ENCODE data around the gene IL1RAPL1.

IL1RAPL1 gene

DNA sequence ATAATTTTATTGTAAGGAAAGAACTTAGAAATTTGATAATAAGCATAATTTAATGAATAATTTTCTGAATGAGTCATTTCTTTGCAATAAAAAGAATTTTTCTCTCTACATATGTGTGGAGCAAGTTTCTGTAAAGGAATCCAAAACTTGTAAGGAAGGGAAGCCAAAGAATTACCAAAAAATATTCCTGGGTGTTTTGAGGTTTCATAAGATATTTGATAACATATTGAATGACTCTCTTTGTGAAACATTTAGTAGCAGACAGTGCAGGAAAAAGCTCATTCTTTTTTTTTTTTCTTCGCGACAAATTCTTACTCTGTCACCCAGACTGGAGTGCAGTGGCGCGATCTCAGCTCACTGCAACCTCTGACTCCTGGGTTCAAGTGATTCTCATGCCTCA, 1159.1 kb downstream of the IL1RAPL1 start:
- peak; percentile 4 for DNase-seq (ENCODE audit: low read depth, low spot score)

DNA sequence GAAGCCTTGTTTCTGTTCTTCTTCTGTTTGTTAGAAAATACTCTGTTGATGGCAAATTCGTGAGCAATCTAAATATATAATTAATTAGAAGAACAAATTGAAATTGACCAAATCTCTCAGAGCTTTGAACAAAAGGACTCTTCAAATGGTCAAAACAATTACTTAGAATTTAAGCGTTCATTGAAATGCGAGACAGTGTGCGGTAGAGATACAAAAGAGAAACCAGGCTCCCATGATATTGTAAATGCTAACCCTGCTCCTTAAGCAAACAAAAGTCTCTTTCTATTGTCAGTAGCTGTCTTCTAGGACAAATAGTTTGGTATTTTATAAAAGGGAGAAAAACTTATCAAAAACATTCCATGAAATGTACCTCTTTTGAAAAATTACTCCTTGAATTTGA, 1174.8 kb downstream of the IL1RAPL1 start:
- peak; percentile 6 for DNase-seq (ENCODE audit: low read depth, low spot score)

DNA sequence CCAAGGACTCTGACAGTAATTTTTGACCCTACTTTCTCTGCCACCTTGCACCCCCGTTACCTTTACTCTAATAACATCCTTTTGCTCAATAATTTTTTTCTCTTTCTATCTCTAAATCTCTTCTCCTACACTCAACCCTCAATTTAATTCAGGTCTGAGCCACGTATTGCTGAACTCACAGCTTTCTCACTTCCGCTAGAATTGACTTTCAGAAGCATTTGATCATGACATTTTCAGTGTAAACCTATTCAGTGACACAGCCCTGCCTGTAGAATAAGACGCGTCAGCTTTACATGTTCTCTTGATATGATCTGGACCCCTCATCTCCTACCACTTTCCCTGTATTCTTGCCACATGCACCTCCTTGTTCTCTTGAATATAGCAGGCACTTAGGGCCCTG, 1188.6 kb downstream of the IL1RAPL1 start:
- no peak for DNase-seq (ENCODE audit: low read depth, low spot score)

DNA sequence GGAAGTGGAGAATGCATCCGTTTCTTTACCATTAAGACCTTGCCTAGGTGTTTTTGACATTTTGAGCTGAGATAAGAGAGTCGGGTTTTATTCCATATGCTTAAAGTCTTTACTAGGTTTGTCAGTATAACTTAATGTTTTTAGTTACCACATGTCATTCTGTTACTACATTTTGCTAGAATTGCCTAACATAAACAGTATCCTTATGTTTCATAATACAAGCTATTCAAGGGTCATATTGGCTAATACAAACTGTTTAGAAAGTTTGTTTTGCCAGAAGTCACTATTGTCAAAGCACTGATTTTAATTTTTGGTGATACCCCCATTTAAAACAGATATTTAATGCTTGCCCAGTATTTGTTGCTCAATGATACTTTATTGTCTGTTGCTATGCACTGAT, 1200.4 kb downstream of the IL1RAPL1 start:
- DNase-seq (ENCODE audit: low read depth, low spot score): no peak

DNA sequence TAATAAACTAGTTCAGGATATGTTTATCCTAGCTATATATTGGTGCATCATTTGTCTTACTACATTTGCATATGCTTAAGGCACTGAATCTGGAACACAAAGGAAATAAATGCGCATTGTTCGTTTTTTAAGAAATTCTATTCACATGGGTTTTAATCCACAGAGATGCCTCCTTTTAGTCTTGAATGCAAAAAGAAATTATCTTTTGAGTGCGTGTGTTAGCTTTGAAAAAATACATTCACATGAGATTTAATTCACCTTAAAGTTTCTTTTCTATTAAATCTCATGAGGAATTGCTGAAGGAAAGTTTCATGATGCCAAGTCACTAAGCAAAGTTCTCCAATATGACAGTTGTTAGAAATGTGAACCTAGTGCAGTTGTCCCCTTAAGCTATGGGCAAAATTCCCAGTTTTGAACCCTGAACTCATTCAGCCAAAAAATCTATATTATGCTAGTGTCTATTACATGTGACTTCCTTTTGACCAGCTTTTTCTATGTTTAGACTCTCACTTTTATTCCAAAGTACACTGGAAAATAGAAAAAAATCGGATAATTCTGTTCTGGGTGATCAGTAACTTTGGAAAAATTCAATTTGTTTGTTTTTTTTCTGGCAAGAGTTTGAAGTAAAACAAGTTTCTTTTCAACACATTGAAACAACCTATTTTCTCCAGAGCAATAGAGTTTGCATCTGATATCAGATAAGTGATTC, 1201.9 kb downstream of the IL1RAPL1 start:
- no peak for DNase-seq (ENCODE audit: low read depth, low spot score)

DNA sequence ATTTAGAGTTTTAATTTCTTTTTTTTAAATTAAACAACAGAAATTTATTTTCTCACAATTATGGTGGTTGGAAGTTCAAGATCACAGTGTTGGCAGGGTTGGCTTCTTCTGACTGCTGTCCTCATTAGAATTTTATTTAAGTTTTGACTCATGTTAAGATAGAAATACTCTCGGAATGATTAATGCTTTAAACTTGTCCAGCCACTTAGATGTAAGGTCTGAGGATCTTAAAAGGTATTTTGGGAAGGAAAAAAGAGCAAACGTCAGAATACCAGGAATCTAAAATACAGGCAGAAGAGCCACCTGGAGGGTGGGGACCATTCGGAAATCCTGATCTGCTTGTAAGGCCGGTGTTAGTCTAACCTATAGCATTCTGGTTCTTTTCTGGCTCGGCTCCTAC, 1205.1 kb downstream of the IL1RAPL1 start:
- DNase-seq (ENCODE audit: low read depth, low spot score): no peak

DNA sequence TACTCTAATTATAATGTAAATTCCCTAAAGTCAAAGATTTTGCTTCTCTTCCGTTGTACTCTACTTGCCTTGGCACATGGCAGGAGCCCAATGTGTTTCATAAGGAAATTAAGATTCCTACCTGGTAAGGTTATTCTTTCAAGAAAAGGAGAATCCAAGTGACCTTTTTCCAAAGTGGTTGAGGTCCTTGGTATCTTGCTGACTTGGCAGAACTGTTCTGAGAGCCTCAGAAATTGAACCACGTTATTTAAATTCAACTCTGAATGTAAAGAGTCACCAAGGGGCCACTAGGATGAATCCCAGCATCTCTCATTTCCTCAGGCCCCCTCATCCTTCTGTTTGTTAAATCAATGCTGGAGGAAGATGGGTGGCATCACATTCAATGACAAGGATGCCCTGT, 1209.9 kb downstream of the IL1RAPL1 start:
- no peak for DNase-seq (ENCODE audit: low read depth, low spot score)

DNA sequence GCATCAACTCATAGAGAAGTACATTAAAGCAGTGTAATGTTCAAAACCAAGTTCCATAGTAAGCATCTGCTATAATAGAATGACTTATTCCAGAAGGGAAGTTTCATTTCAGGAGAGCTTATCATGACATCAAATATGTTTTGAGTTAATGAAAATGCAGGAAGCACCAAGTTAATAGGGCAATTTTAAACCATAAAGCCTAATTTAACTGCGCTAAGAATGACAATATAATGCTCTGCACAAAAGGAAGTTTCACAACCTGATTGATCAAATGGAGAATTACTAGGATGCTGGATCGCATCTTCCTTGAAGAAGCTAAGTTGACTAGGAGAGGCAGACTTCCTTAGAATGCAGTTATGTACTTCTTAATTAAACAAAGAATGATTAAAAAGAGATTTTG, 1211.2 kb downstream of the IL1RAPL1 start:
- DNase-seq (ENCODE audit: low read depth, low spot score): no peak

DNA sequence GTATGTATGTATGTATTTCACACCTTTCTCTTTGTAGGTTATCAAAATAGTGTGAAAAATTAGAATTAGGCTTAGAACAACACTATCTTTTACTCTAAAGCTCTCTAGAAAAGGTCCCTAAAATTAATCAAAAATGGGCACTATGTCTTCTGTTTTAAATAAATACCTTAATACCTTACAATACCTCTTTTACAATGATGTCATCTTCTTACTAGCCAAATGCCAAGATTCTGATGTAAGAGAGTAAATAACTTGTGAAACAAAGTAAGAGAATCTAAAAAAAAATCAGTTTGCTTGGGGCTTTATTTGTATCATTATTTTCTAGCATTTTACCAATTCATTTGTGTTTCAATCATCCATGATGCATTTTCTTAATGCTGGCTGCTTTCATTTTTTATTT, 1225.9 kb downstream of the IL1RAPL1 start:
- DNase-seq (ENCODE audit: low read depth, low spot score): no peak

DNA sequence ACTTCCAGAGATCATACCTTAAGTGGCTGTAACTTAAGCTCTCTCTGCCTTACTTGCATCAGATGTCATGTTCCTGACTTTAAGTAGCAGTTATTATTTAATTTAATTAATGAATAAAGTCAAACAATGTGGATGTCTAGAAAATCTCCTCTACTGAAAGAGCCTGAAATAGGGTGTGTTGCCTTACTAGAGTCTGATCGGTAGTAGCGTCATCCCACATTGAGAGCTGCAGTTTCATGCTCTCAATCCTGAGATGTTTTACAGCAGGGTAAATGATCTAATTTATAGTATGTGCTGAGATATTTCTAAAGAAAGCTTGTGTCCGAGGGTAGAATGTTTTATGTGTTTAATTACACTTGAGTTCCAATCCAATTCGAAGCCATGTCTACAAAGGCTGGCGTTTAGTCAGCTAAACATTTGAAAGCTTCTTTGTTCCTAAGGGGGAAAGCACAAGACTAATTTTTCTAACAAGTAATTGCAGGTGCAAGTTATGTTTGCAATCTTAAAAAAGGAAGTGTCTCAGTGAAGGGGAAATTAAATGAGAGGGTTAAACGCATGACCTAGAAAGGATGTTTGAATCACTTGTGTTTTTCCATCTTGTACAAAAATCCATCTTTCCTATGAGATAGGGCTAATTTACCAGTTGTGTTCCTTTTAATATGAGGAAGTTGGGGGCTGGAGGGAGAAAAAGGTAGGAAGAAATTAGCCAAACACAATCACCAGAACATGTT, 1237.1 kb downstream of the IL1RAPL1 start:
- DNase-seq (ENCODE audit: low read depth, low spot score): no peak

DNA sequence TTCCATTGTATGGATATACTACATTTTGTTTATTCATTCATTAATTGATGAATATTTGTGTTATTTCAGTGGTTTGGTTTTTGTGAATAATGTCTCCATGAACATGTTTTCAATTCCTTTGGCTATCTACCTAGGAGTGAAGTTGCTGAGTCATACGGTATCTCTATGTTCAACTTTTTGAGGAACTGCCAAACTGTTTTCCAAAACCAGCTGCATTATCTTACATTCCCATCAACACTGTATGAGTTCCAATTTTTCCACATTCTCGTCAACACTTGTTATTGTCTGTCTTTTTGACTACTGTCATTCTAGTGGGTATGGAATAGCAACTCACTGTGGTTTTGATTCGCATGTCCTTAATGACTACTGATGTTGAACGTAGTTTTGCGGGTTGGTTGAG, 1239.5 kb downstream of the IL1RAPL1 start:
- peak; percentile 35 for DNase-seq (ENCODE audit: low read depth, low spot score)

DNA sequence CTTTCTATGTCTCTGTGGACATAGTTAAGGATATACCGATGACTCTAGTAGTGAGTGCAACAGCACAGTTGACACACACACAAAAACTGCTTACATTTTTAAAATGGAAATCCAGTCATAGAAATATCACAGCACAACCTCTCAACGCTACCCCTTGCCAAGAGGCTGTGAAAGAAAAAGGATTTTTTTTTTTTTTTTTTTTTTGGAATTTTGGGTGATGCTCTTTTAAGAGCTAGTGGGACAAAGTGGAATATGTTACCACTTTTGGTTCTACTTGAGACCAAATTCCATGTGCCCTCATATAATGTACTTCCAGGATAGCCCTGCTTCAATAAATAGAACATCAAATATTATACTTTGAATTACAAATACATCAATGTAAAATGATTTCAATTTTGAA, 1247.1 kb downstream of the IL1RAPL1 start:
- no peak for DNase-seq (ENCODE audit: low read depth, low spot score)

DNA sequence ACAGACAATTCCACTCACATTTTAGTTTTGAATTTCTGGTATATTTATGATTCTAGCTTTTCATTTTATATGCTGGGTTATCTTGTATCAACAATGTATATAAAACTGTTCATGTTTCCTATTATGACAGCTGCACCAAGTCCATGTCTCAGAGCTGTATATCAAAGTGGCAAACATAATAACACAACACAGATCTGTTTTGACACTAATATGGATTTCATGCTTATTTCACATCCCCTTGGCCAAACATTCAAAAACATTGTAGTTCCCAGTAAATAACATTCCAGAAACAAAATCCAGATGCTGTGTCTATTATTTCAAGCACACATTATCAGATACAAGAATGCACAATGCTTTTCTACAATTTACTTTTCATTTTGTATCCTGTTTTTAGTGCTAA, 1247.5 kb downstream of the IL1RAPL1 start:
- no peak for DNase-seq (ENCODE audit: low read depth, low spot score)

DNA sequence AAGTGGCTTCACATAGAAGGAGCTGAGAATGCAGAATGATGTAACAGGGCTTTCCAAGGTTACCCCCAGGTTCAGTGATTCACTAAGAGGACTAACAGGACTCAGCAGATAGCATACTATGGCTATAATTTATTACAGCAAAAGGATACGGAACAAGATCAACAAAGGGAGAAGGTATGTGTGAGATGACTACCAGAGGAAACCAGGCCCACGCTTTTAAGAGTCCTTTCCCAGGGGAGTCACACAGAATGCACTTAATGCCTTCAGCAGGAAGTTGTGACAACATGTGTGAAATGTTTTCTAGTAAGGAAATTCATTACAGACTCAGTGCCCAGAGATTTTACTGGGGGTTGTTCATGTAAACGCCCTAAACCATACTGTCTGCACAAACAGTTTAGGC, 1254.5 kb downstream of the IL1RAPL1 start:
- DNase-seq (ENCODE audit: low read depth, low spot score): peak; percentile 0

DNA sequence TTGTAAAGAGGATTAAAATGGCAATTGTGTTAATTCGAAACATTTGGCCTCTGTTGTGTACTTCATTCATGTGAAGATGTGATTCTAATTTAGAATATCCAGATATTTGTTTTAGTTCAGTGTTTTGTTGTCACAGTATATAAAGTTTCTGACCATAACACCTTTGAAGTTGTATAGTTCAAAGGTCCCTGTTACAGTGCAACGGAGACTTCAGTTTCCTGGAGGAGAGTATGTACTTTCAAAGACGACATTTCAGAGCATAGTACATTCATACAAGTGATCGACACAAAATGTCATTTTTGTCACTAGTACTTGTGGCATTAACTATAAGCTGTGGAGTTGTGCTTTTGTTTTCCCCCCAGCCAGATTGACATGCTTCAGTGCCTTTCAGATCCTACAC, 1255.3 kb downstream of the IL1RAPL1 start:
- DNase-seq (ENCODE audit: low read depth, low spot score): no peak

DNA sequence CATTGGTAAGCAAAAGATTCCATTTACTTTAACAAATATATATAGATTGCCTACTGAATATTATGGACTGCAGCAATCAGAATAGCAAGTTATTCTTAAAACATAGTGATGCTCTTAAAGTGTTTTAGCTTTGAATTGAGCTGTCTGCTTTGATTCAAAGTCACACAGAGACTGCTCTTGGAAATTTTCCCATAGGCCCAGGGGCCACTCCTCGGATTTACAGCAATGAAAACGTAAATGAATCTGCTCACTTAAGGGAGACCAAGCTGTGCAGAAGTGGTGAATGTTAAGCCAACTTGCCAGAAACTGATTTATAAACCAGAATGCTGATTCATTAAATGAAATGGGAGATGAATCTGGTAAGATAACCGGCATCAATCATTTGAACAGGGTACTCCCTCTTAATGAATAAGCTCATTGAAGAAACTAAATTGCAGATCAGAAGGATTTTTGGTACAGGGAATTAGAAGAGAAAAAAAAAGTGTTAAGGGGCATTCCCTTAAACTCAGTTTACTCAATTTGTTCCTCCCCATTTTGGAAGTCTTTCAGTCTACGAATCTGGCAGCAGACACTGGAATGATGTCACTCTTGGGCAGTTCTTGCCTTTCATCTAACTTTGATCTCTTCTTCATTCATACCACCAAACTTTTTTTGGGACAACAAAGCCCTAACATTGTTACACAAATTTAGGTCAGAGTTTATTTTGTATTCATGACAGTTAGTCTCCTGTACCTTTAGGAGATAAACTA, 1264.8 kb downstream of the IL1RAPL1 start:
- DNase-seq (ENCODE audit: low read depth, low spot score): no peak

DNA sequence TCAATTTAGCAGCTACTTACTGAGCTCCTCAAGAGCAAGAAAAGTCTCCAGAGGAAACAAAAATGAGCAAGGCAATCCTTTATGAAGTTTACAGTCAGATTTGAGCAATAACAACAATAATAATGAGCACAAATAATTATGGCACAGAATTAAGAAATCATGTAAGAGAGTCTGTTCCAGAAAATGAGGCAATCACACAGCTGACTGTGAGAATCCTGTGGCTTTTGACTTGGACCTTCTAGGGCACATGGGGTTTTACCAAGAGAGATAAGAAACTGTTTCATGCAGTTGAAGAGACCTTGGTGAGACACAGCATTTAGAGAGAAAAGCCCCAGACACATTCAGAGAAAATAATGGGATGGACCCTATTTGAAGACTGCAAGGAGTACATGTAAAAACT, 1265.5 kb downstream of the IL1RAPL1 start:
- DNase-seq (ENCODE audit: low read depth, low spot score): no peak

DNA sequence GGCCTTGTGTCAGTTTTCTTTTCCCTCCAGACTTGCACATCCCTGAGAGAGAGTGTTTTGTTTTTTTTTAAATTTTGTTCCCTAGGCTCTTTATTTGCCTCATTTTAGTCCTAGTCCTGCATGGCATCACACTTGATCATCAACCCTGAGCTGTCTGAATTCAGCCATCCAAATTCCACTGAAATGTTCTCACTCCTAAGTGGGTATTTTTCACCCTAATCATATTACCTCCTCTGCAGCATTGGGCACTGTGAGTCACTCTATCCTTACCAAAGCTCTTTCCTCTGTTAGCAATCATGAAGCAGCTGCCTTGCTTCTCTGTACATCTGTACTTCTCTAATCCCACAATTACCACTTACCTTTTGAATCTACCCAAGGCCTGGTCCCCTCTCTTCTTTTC, 1271.5 kb downstream of the IL1RAPL1 start:
- peak; percentile 43 for DNase-seq (ENCODE audit: low read depth, low spot score)

DNA sequence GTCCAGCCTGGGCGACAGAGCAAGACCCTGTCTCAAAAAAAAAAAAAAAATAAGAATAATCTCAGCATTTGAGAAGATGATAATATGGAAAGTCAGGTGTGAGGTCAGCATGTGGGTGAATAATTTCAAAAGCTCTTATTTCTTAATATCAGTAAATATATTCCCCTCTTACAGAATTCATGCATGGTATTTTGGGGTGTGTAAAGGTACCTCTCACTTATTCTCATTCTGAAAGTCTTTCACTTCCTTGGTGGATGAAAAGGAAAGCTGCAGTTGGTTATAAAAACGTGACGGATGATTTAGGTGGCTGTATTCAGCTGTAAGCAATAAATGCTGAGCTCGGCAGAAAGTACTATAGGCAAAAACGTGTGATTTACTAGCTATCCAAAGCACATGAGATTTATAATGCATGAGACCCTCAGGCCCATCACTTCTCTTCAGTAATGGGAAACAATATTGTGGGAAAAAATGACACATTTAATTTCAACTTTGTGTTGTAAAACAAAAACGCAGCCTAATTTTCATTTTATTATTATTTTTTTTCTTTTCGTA, 1275.0 kb downstream of the IL1RAPL1 start:
- no peak for DNase-seq (ENCODE audit: low read depth, low spot score)

DNA sequence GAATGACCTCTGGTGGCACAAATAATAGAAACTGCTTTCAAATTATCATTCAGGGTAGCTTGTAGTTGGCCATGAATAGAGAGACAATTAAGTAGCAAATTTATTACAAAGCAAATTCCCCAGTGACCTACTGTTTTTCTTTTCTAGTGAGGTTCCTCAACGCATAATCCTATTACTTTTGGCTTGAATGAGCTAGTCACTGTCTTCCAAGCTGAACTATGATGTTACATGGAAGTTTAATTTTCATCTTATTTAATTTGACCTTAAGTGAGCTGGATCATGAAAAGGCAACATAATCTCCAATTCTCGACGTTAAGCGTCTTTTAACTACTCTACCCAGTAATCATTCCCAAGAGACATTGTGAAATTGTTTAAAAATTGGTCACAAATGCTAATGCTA, 1280.7 kb downstream of the IL1RAPL1 start:
- DNase-seq (ENCODE audit: low read depth, low spot score): no peak

DNA sequence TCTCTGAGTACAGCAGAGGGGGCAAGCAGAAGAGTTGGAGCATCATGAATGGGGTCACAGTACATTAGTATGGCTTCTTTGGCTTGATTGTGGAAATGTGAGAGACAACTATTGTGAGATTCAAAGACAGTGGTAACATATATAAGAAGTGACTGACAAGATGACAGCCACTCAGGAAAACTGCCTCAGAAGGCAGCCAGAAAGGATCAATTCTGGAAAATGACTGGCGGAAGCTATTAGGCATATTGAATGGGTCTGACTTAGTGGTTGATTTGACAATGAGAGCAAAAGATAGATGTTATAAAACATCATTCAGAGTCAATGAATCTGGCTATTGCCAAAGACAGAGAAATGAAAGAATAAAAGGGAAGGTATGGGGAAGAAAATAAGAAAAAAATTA, 1282.6 kb downstream of the IL1RAPL1 start:
- no peak for DNase-seq (ENCODE audit: low read depth, low spot score)

DNA sequence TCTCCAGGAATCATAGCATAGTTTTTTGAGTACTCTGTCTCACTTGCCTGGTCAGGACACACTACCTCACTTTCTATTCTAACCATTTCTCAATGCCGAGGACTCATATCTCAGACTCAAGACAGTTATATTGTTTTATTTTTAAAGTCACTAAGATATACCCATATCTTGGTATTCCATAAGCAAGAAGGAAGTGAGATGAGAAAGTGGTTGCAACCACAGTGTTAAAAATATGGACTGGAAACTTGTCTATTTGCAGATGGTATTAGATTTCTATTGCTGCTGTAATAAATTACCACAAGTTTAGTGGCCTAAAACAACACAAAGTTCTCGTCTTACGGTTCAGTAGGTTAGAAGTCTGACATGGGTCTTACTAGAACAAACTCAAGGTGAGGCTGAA, 1283.4 kb downstream of the IL1RAPL1 start:
- DNase-seq (ENCODE audit: low read depth, low spot score): no peak

Data from astrocyte of the hippocampus (primary cell).